GM19438 (cell line): ENCODE data around the gene CHTF8.
"Not testable (repeated sequence)": the region's sequence is repeated elsewhere in the genome, so short reads cannot be mapped to it uniquely, and the experiment has no call there.

Experiments
- ATAC-seq: cut with Tn5 transposase; IDR thresholded peaks from one replicate; pipeline ENCODE4 v1.9.1; 2021; ENCODE audit warnings: low read depth; ENCODE audit not compliant: unreplicated experiment

CHTF8 gene

GRCh38 chr16:69141014-69141413 lies 8.6 kb upstream of the CHTF8 start:
- ATAC-seq: no peak

GRCh38 chr16:69139464-69139863 lies 7.1 kb upstream of the CHTF8 start:
- not testable (repeated sequence) for ATAC-seq

DNA sequence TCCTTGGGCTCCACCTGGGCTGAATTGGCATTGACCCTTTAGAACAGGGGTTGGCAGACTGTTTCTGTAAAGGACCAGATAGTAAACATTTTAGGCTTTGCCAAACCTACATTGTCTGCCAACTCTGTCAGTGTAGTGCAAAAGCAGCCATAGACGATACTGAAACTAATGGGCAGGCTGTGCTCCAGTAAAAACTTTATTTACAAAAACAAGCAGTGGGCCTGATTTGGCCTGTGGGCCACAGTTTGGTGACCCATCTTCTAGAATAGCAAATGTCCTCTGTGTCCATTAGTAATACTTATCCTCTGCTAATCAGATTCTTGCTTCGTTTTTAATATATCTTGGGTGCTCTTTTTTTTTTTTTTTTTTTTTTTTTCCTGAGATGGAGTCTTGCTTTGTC lies 6.2 kb upstream of the CHTF8 start:
- no peak for ATAC-seq

GRCh38 chr16:69133373-69133954 lies 1.1 kb upstream of the CHTF8 start:
- no peak for ATAC-seq

DNA sequence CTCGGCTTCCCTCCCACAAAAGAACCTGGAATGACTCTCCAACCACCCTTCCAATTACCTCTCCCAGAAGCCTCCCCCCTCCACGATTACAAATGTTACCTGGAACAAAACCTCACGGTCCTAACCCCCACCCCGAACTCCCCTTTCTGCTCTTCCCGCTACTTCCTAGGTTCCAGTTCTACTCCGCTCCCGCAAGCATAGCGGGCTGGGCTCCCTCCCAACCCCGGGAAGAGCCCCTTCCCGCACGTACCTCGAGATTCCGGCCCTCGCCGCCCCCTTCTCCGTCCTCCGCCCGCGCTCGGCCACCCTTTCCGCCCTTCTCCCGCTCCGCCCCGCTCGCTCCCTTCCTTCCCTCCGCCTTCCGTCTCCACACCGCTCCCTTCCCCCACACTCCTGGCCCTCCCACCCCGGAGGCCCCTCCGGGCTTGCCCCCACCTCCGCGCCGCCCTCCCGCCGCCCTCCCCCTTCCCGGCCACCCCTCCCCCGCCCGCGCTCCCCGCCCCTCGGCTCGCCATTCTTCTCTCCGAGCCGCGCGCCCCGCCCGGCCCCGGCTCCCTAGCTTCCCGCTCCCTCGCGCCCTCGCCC lies 457 bp downstream of the CHTF8 start:
- peak; percentile 46 for ATAC-seq

- ATAC-seq: no peak
Observed at GRCh38 chr16:69131167-69131838, 1.1 kb downstream of the CHTF8 start.

DNA sequence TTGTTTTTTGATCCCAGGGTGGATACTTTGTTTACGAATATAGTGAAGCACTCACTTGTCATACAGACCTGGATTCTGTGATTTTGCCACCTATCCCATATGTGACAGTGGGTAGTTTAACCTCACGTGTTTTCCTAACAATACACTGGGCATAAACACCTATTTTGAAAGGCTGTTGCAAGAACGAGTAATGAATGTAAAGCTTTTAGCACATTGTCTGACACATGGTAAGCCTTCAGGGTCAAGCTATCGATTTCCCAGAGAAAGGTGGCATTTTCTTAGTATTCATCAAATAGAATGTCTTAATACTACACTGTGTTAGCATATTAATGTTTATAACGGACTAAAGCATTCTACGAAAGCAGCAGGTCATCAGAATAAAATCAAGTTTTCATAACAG lies 1.9 kb downstream of the CHTF8 start:
- ATAC-seq: no peak

- no peak for ATAC-seq
Observed at GRCh38 chr16:69127966-69128510, 4.3 kb downstream of the CHTF8 start.

GRCh38 chr16:69126801-69127200 lies 5.6 kb downstream of the CHTF8 start:
- ATAC-seq: not testable (repeated sequence)

- ATAC-seq: no peak
Observed at GRCh38 chr16:69126221-69126620, 6.2 kb downstream of the CHTF8 start.

DNA sequence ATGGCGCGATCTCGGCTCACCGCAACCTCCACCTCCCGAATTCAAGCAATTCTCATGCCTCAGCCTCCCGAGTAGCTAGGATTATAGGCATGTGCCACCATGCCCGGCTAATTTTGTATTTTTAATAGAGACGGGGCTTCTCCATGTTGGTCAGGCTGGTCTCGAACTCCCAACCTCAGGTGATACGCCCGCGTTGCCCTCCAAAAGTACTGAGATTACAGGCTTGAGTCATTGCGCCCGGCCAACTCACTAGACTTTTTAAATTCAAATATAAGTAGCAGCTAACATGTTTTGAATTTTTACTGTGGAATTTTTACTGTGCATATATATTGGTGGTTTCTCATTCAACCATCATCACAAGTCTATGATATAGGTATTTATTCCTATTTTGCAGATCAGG lies 7.4 kb downstream of the CHTF8 start:
- not testable (repeated sequence) for ATAC-seq

- ATAC-seq: not testable (repeated sequence)
Observed at GRCh38 chr16:69124406-69124805, 8.0 kb downstream of the CHTF8 start.

DNA sequence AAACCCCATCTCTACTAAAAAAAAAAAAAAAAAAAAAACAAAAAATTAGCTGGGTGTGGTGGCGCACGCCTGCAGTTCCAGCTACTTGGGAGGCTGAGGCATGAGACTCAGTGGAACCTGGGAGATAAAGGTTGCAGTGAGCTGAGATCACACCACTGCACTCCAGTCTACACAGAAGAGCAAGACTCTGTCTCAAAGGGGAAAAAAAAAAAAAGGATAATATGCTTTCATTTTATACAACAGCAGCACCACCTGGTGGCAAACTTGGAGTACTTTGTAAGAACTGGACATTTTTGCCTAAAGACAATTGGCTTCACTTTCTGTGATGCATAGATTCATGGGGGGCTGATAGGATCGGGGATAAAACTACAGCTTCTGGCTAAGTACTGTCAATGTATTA lies 8.5 kb downstream of the CHTF8 start:
- ATAC-seq: no peak

- no peak for ATAC-seq
Observed at GRCh38 chr16:69120096-69120664, 12.2 kb downstream of the CHTF8 start.

DNA sequence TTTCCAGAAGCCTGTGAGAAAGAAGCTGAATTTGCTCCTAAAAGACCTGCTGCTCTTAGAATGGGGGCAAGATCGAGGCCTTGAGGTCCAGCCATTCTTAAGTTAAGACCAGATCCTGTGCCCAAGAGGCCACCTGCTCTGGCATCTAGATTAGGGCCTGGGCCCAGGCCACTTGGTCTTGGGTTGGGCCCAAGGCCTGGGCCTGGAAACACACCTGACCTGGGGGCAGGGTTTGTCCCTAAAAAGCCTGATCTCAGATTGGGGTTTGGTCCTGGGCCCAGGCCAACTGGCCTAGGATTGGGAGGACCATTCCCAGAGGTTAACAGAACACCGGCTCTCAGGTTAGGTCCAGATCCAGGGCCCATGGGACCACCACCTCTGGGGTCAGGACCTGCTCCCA lies 12.9 kb downstream of the CHTF8 start:
- no peak for ATAC-seq

- ATAC-seq: no peak
Observed at GRCh38 chr16:69118994-69119393, 13.4 kb downstream of the CHTF8 start.

GRCh38 chr16:69118468-69118867 lies 13.9 kb downstream of the CHTF8 start:
- no peak for ATAC-seq

GRCh38 chr16:69116906-69117305 lies 15.5 kb downstream of the CHTF8 start:
- no peak for ATAC-seq

GRCh38 chr16:69116256-69116875 lies 16.0 kb downstream of the CHTF8 start:
- ATAC-seq: no peak

GRCh38 chr16:69115837-69116236 lies 16.6 kb downstream of the CHTF8 start:
- no peak for ATAC-seq

GRCh38 chr16:69115361-69115760 lies 17.0 kb downstream of the CHTF8 start:
- ATAC-seq: no peak
